T-helper 2 cell treated with Interferon-gamma antibody and Interleukin-4, amounts not matched to agents 100 ng/mL and 5 ng/mL, for 36 hours (primary cell): ENCODE measurements around the gene HLA-DQB2. TPM values are rescaled to one million over a fixed set of nuclear protein-coding genes. Genes with fewer than 3 reads are reported as not detected.
"Not testable (repeated sequence)": the region's sequence is repeated elsewhere in the genome, so short reads cannot be mapped to it uniquely, and the experiment has no call there.

Experiments
- intact Hi-C: fragments of 100-400 bp; cut with micrococcal nuclease; formaldehyde crosslinking; loops from one replicate; pipeline ENCODE4 v1.15.1; 2023
- total RNA-seq: library from RNA; stranded (reverse); gene quantifications from 2 replicates; pipeline ENCODE4 v1.2.3, GENCODE V29; 2022

The HLA-DQB2 gene
- total RNA-seq, 1 donor from 2014 or later: 1.5 TPM

DNA sequence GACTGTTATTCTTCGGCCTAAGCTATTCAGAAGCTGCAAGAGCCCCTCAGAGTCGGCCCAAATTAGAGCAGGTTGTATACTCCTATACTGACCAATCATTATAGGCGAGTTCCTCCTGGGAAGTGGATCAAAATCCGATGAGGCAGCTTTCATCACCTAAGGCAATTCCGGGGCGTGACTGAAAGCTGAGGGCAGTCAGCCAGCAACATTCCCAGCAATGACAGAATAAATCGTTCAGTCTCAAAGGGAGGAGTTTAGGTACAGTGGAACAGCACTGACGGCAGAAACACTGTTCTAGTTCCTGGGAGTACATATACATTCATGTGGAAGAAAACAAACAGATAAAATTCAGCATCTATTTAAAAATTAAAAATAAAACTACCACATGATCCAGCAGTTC, 10.8 kb downstream of the HLA-DQB2 start:
- intact Hi-C loops: no loop called here

DNA sequence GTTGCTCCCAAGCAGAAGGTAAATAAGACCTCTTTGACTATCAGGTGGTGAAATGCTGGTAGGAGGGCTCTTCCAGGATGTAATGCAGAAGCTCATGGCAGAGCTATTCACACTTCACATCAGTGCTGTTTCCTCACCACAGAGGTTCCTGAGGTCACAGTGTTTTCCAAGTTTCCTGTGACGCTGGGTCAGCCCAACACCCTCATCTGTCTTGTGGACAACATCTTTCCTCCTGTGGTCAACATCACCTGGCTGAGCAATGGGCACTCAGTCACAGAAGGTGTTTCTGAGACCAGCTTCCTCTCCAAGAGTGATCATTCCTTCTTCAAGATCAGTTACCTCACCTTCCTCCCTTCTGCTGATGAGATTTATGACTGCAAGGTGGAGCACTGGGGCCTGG, 17.7 kb downstream of the HLA-DQB2 start:
- intact Hi-C loops: not testable (repeated sequence)

DNA sequence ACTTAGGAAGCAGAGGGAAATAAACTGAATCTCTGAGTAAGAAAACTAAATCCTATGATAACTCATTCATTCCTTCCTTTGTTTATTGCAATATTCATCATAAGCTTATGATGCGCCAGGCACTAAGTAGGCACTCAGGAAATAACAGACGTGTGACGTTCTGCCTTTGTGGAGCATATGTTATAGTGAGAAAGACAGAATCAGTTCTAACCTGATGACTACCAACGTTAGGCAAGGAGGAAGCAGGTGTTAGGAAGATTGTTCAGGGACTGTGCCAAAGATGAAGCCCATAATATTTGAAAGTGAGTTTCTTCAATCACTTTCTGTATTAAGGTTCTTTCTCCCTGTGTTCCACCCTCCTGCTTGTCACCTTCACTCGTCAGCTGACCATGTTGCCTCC, 18.6 kb downstream of the HLA-DQB2 start:
- intact Hi-C loops: no loop called here

DNA sequence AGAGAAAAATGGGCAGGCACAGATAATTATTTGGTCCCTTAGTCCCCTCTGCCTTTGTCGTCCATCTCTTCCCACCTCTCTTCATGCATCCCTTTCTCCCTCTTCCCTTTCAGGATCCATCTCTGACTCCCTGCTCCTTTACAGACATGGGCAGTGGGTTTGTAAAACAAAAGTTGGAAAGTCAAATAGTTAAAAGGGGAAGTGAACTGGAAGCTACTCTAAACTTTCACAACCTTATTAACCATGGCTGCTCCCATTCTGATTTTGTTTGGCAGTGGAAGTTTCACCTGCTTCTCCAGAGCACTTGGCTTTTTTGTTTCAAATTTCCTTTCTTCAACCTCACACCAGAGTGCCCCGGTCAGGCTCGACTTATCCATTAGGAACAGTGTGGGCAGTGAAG, 21.0 kb downstream of the HLA-DQB2 start:
- intact Hi-C loops: no loop called here

DNA sequence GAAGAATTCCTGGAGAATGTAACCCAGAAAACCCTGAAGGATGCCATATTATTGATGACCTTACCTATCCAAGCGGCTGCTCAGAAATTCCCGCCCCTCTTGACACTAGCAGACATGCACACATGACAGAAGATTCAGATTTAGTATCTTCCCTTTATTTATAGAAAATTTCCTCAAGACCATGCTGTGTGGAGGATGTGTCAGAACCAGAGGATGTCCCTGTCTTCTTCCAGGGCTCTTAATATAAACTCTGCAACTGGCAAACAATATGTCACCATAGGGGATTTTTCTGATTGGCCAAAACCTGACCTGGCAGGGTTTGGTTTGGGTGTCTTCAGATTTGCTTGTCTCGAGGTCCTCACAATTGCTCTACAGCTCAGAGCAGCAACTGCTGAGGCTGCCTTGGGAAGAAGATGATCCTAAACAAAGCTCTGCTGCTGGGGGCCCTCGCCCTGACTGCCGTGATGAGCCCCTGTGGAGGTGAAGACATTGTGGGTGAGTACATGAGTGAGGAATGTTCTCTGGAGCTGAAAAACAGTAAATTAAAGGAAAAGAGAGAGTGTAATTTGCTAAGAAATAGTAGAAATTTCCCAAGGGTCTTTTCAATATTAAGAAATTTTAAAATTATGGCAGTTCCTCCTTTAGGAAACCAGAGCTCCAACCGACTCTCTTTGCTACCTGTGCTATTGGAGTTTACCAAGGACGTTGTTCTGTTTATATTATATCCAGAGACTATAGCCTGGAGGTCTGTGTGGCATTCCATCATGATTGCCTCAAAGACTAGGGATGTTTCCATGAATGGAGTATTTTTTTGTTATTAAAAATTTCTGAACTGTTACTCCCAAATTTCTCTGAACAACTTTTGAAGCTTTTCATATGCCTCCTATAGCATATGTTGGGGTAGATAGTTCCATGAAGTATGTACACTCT, 22.0 kb downstream of the HLA-DQB2 start, which contains the start of gene HLA-DQA2:
HLA-DQA2 (plus strand) TSS at position 361 of the 930 bp plus-strand sequence; CDS start at position 414, 53 bp downstream.
- intact Hi-C loops: no loop called here

DNA sequence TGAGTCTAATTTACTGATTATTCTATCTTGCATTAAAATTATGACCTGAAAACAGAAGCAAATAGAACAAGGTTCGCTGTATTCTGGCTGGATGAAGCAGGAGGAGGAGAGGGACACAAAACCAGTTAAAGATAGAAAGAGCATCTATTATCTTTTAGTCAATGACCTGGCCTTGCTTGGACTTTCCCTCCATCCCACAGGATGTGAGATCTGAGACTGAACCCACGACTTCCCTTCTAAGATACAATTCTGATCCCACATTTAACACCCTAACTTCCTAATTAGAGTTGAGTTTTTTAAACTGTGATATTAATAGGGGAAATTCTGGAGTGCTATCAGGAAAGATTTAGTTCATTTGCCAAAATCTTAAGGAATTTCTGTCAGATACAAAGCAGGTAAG, 25.2 kb downstream of the HLA-DQB2 start:
- intact Hi-C loops: no loop called here

DNA sequence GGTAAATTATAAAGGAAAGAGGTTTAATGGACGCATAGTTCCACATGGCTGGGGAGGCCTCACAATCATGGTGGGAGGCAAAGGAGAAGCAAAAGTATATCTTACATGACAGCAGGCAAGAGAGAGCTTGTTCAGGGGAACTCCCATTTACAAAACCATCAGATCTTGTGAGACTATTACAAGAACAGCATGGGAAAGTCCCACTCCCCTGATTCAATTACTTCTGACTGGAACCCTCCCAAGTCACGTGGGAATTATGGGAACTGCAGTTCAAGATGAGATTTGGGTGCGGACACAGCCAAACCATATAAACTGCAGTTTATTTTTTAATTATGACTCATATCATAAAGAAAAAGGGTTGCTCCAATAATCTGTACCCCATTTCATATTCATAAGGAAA, 44.5 kb downstream of the HLA-DQB2 start:
- intact Hi-C loops: no loop called here

DNA sequence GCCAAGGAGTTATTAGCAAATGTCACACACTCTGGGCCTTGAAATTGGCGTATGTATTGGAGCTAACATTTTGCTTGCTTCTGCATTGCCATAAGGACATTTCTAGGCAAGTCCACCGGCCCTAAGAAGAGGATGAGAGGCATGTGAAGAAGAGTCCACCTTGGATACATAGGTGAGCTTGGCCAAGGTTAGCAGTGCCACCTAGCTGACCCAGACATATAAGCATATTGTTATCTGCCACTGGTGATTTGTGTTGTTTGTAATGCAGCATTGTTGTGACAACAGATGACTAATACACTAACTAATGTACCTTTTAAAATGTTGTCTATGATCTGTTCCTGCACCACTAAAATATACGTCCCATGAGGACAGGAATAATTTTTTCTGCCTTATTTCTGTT, 46.9 kb downstream of the HLA-DQB2 start:
- intact Hi-C loops: no loop called here

DNA sequence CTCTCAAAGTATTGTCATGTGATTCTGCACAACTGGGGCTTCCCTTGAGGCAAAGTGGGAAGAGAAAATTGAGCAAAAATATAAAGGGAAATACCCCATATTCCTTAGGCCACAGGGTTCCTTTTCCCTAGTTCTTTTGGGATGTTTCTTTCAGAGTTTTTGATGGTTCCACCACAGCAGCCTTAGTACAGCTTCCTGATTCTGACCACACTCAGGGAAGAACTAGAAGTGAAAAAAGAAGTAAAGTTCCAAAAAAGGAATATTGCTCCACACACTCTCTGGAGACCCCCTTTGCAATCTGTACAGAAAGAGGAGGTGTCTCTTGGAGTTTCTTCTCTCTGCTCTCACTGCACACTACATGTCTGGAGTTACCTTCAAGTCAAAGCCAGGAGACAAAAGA, 50.1 kb downstream of the HLA-DQB2 start:
- intact Hi-C loops: no loop called here

DNA sequence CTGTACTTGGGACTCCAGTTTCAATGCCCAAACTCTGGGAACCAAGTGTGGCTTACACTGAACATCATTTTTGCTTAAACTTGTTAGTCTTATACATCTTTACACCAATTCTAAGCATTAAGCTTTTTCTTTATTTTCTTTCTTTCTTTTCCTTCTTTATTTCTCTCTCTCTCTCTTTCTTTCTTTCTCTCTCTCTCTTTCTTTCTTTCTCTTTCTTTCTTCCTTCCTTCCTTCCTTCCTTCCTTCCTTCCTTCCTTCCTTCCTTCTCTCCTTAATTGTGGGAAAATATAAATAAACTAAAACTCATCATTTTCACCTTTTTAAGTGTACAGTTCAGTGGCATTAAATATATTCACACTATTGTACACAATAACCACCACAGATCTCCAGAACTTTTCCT, 53.7 kb downstream of the HLA-DQB2 start:
- intact Hi-C loops: no loop called here

Other genes with a start within 250 kb of the HLA-DQB2 start
- gene HLA-DRB5, start 233.2 kb downstream of the HLA-DQB2 start, total RNA-seq: 43.3 and 43.7 TPM in 2 replicates
- gene HLA-DRB1, start 173.7 kb downstream of the HLA-DQB2 start, total RNA-seq: 69.9 and 74.8 TPM in 2 replicates
- gene HLA-DQA1, start 126.1 kb downstream of the HLA-DQB2 start, total RNA-seq: 20.2 and 21.5 TPM in 2 replicates
- gene HLA-DQB1, start 96.9 kb downstream of the HLA-DQB2 start, total RNA-seq: 7.0 and 10.0 TPM in 2 replicates
- gene HLA-DQA2, start 22.1 kb downstream of the HLA-DQB2 start, total RNA-seq: 3.8 and 4.3 TPM in 2 replicates
- 6.5 and 6.9 TPM in 2 replicates for gene HLA-DOB, start 53.5 kb upstream of the HLA-DQB2 start, total RNA-seq
- gene TAP2, start 75.2 kb upstream of the HLA-DQB2 start, total RNA-seq: 171 and 207 TPM in 2 replicates
- 448 and 470 TPM in 2 replicates for gene PSMB8, start 80.5 kb upstream of the HLA-DQB2 start, total RNA-seq
- 416 and 426 TPM in 2 replicates for gene TAP1, start 90.2 kb upstream of the HLA-DQB2 start, total RNA-seq
- gene PSMB9, start 90.7 kb upstream of the HLA-DQB2 start, total RNA-seq: 413 and 416 TPM in 2 replicates
- gene HLA-DMB, start 177.5 kb upstream of the HLA-DQB2 start, total RNA-seq: 8.5 and 9.0 TPM in 2 replicates
- 32.7 and 35.6 TPM in 2 replicates for gene HLA-DMA, start 189.6 kb upstream of the HLA-DQB2 start, total RNA-seq
- 331 and 342 TPM in 2 replicates for gene BRD2, start 205.1 kb upstream of the HLA-DQB2 start, total RNA-seq
- 1.7 and 2.5 TPM in 2 replicates for gene HLA-DOA, start 246.1 kb upstream of the HLA-DQB2 start, total RNA-seq